ENCODE results near the gene KIF14. TPM values are rescaled to one million over a fixed set of nuclear protein-coding genes. Genes with fewer than 3 reads are reported as not detected.

The KIF14 gene
- total and polyA plus RNA-seq, 11 donors: 0.04 to 2.0 (median 0.08) TPM; not detected in 2

- DNase-seq (no peak), ATAC-seq (peak; percentile 64 to 79 (median 72))
- H3K27ac ChIP-seq: peak overlapping the region in 1 of 12 donors; percentile 82
- no peak for TF ChIP-seq POLR2A (IDR thresholded peaks at IDR 0.05)
- no peak for TF ChIP-seq CTCF (IDR thresholded peaks at IDR 0.05)
- intact Hi-C loops (cut with DNase I): no loop called here
- peaks cover 0 to 35% (median 0%) of the 10 kb centered on the region in 12 donors for H3K4me1 ChIP-seq
- H3K36me3 ChIP-seq: peaks cover 0 to 41% (median 11%) of the 10 kb centered on the region in 9 donors
- no peaks in the 10 kb centered on the region for H3K27me3 ChIP-seq
- H3K9me3 ChIP-seq: no peaks in the 10 kb centered on the region
- WGBS, 4 donors: 62 to 69% (median 65%) methylated on average over 5 of the region's 5 CpGs
- no peak overlapping the region for H3K4me3 ChIP-seq
Observed at GRCh38 chr1:200640963-200641401, 20.4 kb upstream of the KIF14 start.

GRCh38 chr1:200640373-200640962 lies 19.9 kb upstream of the KIF14 start:
- no peak for TF ChIP-seq CTCF (IDR thresholded peaks at IDR 0.05)
- no peak for TF ChIP-seq POLR2A (IDR thresholded peaks at IDR 0.05)
- no peak overlapping the region for H3K4me3 ChIP-seq
- H3K27me3 ChIP-seq: no peaks in the 10 kb centered on the region
- H3K36me3 ChIP-seq: peaks cover 0 to 36% (median 9%) of the 10 kb centered on the region in 9 donors
- no peaks in the 10 kb centered on the region for H3K9me3 ChIP-seq
- peak overlapping the region in 1 of 12 donors; percentile 82 for H3K27ac ChIP-seq
- peaks cover 0 to 35% (median 0%) of the 10 kb centered on the region in 12 donors for H3K4me1 ChIP-seq
- intact Hi-C loops (cut with DNase I): no loop called here
- 93 to 96% (median 93%) methylated on average over 4 of the region's 4 CpGs for WGBS, 4 donors
- ATAC-seq (no peak), DNase-seq (no peak)

- ATAC-seq: no peak
- TF ChIP-seq CTCF (IDR thresholded peaks at IDR 0.05): no peak
- TF ChIP-seq POLR2A (IDR thresholded peaks at IDR 0.05): no peak
- Histone ChIP-seq H3K27ac (no peak overlapping the region), H3K4me1 (peaks cover 0 to 33% (median 0%) of the 10 kb centered on the region in 12 donors), H3K4me3 (no peak overlapping the region), H3K9me3 (no peaks in the 10 kb centered on the region), H3K36me3 (peaks cover 0 to 12% (median 0%) of the 10 kb centered on the region in 9 donors), H3K27me3 (no peaks in the 10 kb centered on the region)
- 83 to 88% (median 85%) methylated on average over 7 of the region's 7 CpGs for WGBS, 4 donors
- intact Hi-C loops (cut with DNase I): no loop called here
- no peak for DNase-seq
Observed at GRCh38 chr1:200638073-200638472, 17.5 kb upstream of the KIF14 start.

GRCh38 chr1:200636681-200637080 lies 16.1 kb upstream of the KIF14 start:
- no peak for TF ChIP-seq POLR2A (IDR thresholded peaks at IDR 0.05)
- no peak for TF ChIP-seq CTCF (IDR thresholded peaks at IDR 0.05)
- intact Hi-C loops (cut with DNase I): no loop called here
- Histone ChIP-seq H3K9me3 (no peaks in the 10 kb centered on the region), H3K4me1 (peaks cover 0 to 22% (median 0%) of the 10 kb centered on the region in 12 donors), H3K4me3 (no peak overlapping the region), H3K27ac (no peak overlapping the region), H3K36me3 (peaks cover 0 to 5% (median 0%) of the 10 kb centered on the region in 9 donors), H3K27me3 (no peaks in the 10 kb centered on the region)
- DNase-seq: no peak
- no peak for ATAC-seq
- 93 to 100% (median 96%) methylated on average over 2 of the region's 2 CpGs for WGBS, 4 donors
